GM18511 (cell line): ENCODE results near the gene EHD1.

ENCODE experiments used
- ATAC-seq: cut with Tn5 transposase; IDR thresholded peaks from one replicate; pipeline ENCODE4 v1.9.1; 2021; ENCODE audit warnings: mild to moderate bottlenecking, moderate library complexity; ENCODE audit not compliant: unreplicated experiment

Gene EHD1

GRCh38 chr11:64910451-64911093 lies 32.2 kb upstream of the EHD1 start:
- ATAC-seq = no peak

DNA sequence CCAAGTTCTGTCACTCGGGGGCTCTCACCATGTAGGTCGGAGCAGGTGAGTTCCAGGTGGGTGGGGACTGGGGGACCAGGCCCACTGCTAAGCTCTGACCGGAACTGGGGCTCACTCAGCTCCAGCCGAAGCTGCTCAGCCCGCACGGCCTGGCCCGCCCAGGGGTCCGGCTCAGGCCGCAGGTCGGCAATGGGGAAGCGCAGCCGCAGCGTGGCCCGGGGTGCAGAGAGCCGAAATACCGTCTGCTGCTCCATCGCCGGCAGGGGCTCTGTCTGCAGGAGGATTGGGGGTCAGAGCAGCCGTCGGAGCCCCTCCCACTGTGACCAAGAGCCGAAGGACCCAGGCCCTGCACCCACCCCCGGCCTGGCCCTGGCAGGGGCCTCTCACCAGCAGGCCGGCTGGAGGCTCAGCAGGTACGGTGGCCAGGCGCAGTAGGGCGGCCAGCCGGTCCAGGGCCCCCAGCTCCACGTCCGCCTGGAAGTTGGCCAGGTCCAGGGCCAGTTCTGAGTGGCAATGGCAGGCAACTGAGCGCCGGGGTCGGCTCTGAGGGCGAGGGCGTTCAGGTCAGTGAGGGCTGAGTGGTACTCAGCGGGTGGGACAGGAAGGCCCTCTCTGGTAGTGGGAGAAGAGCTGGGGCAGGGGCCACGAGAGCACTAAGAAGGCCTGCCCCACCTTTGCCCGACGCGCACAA lies 31.4 kb upstream of the EHD1 start:
- no peak for ATAC-seq

DNA sequence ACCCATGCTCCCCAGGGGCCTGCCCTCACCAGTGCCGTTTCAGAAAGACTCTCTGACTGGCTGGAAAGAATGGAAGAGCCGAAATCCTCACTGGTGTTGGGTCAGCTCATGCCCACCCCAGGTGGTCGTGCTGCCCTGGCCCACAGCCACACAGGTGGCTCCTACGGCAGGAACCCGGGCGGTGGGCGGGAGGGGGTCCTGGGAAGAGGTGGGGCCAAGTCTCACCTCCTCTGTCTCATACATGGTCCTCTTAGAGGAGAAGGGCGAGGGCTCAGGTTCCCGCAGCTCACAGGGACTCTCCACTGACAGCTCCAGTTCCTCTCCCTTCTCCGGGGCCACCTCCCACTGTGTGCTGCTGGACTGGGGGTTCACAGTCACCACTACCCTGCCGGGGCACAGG lies 30.3 kb upstream of the EHD1 start:
- no peak for ATAC-seq

GRCh38 chr11:64906314-64906635 lies 27.9 kb upstream of the EHD1 start:
- ATAC-seq = no peak

- no peak for ATAC-seq
Observed at GRCh38 chr11:64905516-64906313, 27.3 kb upstream of the EHD1 start.

DNA sequence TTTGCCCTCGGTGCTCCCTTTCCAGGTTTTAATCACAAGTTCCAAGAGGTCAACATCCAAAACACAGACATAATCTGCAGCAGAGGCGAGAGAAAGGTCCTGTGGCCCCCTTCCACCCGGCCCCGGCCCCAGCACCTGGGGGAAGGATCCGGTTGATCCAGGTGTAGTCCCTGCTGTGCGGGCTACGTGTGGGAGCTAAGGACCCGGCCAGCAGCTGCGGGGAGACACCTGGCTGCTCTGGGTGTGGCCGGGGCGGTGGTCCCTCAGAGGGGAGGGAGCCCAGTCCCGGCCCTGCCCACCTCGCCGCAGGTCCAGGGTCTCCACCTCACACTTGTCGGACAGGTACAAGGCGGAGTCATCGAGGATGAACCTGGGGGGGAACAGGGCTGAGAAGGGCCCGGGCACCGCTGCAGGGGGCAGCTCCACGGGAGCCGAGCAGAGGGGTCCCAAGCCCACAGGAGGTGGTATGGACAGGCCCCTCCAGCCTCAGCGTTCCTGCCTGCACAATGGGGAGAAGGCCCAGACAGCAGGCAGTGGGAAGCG lies 24.9 kb upstream of the EHD1 start:
- ATAC-seq = no peak

DNA sequence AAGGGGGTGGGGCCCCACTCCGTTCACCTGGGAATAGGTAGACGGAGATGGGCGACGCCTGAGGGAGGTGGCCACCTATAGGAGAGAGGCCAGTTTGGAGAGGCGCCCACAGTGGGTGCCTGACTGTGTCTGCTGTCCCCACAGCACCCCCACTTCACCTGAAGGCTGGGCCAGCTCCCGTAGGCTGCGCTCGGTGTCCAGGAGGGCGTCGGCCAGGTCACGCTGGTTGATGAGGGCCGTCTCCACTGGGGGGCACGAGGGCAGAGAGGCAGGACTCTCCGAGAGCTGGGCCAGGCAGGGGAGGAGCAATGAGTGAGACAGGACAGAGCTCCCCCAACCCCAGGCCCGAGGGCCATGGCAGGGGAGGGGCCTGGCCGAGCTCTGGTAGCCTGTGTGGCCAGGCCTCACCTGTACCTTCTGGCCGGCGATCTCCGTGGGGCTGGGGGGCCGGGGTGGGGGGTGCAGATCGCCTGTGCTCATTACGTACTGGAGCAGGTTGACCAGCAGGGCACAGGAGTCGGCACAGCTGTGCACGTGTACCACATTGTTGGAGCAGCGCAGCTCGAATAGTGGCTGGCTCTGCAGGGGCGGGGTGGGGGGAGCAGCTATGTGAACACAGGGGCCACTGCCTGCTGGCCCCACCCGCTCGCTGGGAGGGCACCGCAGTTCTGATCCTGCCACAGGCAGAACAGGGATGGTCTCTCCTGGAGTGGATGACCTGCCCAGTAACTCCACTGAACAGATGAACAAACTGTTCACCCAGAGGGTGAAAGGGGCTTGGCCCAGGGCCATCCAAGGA lies 23.9 kb upstream of the EHD1 start:
- no peak for ATAC-seq

GRCh38 chr11:64900774-64901173 lies 22.4 kb upstream of the EHD1 start:
- no peak for ATAC-seq

DNA sequence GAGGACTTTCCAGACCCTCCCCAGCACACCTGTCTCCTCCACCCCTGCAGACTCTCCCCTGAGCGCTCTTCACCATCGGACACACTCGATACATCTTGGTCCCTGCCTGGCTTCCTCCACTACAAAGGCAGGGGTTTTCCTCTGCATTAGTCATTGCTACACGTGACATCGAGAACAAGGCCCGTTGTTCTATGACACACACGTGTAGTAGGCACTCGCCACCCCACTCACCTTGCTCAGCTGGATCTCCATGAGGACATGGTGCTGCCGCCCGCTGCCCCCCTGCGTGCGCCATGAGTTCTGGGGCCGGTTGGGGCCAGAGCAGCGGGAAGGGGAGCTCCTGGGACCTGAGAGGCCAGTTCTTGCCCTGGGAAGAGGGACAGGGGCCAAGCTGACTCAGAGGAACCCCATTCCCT lies 21.9 kb upstream of the EHD1 start:
- ATAC-seq = no peak

DNA sequence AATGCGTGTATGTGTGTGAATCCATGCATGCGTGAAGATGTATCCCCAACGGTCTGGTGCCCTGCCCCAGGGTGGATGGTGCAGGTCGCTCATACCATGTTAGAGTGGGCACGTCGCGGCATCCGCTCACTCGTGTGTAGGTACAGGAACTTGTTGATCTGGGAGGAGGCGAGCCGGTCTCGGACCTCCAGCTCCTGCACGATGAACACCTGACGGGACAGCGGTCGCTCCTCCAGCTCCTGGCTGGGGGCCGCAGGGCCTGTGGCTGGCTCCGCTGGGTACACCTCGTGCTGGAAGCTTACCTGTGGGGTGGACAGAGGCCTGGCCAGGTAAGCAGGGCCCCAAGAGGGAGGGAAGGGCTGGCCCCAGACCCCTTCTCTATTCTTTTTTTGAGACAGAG lies 20.1 kb upstream of the EHD1 start:
- no peak for ATAC-seq

GRCh38 chr11:64898076-64898445 lies 19.6 kb upstream of the EHD1 start:
- no peak for ATAC-seq

- no peak for ATAC-seq
Observed at GRCh38 chr11:64897381-64898075, 19.1 kb upstream of the EHD1 start.

DNA sequence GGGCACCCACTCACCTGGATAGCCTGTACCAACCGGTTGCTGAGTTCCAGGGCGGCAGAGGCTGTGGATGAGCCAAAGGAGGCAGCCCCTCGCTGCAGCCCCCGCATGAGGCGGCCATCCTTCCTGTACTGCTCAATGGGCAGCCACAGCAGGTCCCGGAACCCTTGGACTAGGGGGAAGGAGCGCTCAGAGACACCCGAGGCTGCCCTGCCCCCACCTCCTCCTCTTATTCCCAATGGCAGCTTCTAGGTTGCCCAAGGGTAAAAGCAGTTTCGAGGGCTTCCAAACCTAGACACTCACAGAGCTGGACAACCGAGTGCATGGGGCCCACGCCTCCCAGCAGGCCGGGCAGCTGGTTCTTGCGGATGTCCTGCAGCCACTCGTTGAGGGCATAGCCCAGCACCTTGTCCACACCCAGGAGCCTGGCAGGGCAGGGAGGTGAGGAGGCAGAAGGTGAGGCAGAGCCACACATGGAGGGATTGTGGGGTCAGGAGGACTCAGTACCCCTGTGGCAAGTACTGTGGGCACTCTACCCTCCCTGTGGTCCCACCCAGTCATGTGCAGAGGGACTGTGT lies 18.1 kb upstream of the EHD1 start:
- no peak for ATAC-seq

- ATAC-seq = no peak
Observed at GRCh38 chr11:64894812-64895452, 16.5 kb upstream of the EHD1 start.

DNA sequence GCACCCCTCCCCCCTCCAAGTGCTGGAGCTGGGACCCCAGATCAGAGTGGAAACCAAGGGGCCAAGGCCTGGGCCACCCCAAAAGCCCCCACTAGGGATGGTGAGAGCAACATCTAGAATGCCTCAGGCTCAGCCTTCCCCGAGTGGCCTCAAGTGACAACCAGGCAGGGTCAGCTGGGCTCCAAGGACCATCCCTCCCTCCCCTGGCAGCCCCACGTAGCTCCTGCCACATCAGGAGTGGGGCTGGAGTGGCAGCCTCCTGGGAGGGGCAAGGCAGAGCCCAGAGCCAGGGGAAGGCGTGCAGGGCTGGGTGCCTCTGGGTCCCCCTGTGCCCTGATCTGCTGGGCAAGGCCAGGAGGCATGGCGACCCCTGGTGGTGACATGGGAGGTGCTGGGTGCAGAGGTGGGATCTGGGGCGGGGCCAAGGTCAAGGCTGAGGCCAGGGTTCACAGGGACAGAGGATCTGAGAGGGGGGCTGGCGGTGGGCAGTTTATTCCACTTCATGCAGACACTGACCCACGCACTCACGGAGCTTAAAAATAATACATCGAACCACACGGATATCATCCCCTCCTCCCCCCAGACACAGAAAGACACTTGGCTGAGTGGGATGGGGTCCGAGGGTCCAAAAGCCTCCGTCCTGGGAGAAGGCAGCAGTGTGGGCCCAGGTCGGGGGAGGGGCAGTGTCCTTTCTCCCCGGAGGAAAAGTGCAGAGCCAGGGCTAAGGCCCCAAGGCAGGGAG lies 15.8 kb upstream of the EHD1 start:
- ATAC-seq = peak; percentile 74

DNA sequence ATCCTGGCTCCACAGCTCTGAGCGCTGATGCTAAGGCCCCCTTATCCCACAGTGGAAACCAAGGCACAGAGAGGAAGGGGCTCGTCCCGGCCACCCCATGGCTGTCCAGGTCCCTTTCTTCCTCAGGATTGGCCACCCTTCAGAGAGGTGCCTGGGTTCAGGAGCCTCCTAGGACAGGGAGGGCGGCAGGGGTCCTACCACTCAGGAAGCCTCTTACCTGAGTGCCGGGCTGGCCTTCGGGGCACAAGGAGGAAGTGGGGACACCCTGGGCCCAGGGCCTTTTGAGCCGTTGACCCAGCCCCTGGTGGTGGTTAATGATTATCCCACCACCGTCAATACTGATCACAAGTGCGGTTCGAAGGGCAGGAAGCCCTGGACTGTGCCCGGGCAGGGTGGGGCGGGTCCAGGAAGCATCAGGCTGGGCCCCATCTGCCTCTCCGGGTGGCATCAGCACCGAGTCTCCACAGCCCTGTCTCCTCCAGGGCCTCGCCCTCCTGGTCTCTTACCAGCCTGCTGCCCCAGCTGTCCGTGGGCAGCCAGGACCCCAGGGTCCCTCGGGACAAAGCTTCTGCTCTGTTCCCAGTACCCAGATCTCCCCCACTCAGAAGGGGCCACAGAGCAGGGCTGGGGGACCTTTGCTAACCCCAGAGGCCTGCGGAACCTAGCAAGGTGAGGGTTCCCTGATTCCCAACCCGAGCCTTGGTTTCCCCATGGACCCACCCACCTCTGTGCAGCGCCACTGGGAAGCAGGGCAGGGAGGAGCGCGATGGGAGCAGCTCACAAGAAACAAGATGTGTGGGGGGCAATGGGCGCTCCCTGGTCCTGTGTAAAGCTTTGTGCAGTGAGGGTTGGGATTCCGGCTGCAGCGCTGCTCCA lies 15.0 kb upstream of the EHD1 start:
- no peak for ATAC-seq

GRCh38 chr11:64892838-64893193 lies 14.4 kb upstream of the EHD1 start:
- no peak for ATAC-seq

GRCh38 chr11:64892411-64892831 lies 14.0 kb upstream of the EHD1 start:
- ATAC-seq = no peak
